ENCODE measurements around the gene RNPEP.
"Not testable (repeated sequence)": the region's sequence is repeated elsewhere in the genome, so short reads cannot be mapped to it uniquely, and the experiment has no call there.

The RNPEP gene

DNA sequence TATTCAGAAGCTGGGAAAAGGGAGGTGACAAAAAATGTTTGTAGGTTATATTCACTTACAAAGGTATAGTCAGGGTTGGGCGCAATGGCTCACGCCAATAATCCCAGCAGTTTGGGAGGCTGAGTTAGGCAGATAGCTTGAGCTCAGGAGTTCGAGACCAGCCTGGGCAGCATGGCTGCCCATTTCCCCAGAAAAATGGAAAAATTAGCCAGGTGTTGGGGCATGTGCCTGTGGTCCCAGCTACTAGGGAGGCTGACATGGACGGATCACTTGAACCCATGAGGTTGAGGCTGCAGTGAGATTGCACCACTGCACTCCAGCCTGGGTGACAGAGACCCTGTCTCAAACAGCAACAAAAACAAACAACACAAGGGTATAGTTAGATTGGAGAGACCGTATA lies 24.1 kb upstream of the RNPEP start:
- DNase-seq = no peak

DNA sequence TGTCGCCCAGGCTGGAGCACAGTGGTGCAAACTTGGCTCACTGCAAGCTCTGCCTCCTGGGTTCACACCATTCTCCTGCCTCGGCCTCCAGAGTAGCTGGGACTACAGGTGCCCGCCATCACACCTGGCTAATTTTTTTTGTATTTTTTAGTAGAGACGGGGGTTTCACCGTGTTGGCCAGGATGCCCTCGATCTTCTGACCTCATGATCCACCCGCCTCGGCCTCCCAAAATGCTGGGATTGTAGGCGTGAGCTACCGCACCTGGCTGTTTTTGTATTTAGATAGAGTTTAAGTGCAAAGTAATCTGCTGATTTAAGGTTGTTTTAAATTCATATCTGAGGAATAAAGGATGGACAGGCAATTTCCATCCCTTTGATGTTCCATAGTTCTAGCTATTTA lies 20.1 kb upstream of the RNPEP start:
- not testable (repeated sequence) for DNase-seq

DNA sequence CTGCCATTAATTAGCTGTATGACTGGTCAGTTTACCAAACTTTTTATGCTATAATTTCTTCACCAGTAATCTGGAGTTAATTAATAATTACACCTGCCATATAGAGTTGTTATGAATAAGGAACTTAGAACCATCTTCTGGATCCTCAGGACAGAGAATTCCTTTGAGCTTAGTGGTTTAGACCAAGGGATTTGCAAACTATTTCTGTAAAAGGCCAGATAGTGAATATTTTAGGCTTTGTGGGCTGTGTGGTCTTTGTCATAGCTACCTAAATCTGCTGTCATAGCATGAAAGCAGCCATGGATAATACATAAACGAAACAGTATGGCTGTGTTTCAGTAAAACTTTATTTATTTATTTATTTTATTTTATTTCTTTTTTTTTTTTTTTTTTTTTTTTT lies 18.2 kb upstream of the RNPEP start:
- DNase-seq = peak; percentile 75

DNA sequence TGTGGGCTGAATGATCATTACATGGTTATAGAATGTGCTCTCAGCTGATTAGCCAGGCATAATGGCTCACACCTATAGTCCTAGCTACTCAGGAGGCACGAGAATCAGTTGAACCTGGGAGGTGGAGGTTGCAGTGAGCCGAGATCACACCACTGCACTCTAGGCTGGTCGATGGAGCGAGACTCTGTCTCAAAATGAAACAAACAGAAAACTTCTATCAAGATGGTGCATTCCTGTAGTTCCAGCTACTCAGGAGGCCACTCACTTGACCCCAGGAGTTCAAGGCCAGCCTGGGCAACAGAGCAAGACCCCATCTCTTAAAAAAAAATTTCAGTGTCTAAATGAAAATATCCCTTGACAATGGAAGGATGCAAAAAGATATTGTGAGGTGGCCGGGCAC lies 16.3 kb upstream of the RNPEP start:
- DNase-seq = no peak

DNA sequence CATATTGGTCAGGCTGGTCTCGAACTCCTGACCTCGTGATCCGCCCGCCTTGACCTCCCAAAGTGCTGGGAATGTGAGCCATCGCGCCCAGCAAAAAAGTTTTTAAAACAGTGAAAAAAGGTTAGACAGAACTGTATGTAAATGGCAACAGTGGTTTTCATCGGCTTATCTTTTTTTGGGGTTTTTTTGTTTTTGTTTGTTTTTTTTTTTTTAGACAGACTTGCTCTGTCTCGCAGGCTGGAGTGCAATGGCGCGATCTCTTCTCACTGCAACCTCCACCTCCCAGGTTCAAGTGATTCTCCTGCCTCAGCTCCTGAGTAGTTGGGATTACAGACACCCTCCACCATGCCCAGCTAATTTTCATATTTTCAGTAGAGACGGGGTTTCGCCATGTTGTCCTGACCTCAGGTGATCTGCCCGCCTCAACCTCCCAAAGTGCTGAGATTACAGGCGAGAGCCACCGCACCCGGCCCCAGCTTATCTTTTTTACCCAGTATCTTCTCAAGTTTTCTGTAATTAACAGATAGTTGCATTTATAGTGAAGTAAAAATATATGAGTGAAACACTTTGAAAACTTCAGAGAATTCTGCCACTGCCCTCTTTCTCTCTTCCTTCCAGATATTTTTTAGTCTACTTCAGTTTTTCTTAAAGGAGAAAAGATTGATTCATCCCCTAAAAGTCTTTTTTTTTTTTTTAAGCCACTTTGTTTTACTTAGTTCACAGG lies 14.1 kb upstream of the RNPEP start:
- no peak for DNase-seq

DNA sequence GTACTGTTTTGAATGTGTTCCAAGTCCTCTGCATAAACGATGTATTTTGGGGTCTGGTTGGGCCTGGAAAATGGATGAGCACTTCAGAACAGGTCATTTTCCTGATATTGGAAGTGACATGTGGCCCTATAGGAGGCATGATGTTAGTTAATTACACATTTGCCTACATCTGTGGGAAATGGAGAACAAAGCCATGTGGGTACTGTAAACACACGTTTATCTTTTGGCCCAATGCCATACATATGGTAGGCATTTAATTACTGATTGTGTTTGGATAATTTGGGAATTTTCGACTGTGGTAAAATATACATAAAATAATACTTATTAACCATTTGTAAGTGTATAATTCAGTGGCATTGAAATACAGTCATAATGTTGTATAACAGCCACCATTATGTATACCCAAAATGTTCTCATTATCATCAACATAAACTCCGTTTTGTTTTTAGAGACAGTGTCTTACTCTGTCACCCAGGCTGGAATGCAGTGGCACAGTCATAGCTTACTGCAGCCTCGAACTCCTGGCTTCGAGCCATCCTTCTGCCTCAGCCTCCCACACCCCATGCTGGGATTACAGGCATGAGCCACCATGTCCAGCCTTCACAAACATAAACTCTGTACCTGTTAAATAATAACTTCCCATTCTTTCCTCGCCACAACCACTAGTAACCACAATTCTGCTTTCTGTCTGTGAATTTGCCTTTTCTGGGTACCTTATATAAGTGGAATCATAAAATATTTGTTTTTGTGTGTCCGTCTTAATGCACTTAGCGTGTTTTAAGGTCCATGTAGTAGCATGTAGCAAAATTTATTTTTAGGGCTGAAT lies 11.9 kb upstream of the RNPEP start:
- peak; percentile 64 for DNase-seq

DNA sequence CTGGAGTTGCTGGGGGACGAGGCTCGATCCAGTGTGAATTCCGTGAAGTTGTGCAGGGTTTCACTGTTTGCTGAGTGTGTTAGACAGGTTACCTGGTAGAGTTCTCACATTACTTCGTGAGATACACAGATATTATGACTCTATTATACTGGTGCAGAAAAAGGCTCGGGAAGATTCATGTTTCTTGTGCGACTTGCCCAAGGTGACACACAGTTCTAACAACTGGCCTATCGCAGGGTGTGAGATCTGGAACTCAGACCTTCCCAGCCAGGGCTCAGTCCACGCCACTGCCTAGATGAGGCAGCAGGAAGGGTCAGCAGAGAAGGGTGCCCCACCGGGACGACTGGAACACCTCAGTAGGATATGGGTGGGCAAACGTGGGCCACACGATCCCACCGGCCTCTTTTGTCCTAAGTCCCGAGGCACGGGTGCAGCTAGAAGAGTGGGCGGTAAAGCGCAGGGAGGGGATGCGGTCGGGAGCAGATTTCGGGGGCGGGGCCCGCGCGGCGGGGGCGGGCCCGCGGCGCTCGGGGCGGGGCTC lies 296 bp upstream of the RNPEP start:
- DNase-seq = no peak

DNA sequence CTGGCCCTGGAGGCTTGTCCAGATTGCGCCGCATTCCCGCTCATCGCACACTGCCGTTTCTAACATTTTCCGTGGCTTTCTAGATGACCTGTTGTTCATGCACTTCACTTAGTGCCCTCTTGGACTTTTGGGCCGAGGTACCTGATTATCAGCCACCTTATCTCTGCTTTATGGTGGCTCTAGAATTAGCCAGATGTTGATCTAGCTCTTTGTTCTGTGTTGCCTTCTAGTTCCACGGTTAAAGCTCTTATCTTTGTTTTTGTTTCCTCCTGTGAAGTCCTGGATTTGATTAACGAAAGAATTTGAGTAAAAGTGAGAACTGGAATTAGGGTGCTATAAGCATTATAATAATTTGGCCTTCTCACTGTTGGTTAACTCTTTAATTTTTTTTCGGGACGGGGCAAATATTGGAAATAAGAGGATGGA lies 945 bp downstream of the RNPEP start:
- DNase-seq = no peak

DNA sequence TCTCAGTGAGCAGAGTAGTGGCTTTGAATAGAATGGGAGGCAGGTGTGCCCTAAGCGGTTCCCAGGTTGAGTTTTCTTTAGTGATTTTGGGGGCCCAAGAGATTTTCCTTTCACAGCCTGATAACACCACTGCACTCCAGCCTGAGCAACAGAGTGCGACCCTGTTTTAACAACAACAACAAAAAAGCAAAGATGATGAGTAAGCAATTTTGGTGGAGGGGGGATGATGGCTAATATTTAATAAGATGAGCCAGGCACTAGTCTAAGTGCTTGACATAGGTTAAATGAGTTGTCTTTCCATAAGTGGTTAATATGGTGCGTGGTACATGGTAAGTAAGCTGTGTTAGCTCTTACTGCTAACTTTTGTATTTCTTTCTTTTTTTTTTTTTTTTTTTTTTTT lies 2.0 kb downstream of the RNPEP start:
- DNase-seq = no peak

DNA sequence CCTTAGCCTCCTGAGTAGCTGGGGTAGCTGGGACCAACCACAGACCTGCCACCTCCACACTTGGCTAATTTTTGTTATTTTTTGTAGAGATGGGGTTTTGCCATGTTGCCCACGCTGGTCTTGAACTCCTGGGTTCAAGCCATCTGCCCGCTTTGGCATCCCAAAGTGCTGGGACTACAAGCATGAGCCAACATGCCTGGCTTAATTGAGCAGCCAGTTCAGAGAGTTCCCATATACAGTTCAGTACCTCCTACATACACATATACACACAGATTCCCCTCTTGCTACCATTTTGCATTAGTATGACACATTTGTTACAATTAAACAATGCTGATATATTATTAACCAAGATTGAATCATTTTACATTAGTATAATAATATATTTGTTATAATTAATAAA lies 2.9 kb downstream of the RNPEP start:
- no peak for DNase-seq

DNA sequence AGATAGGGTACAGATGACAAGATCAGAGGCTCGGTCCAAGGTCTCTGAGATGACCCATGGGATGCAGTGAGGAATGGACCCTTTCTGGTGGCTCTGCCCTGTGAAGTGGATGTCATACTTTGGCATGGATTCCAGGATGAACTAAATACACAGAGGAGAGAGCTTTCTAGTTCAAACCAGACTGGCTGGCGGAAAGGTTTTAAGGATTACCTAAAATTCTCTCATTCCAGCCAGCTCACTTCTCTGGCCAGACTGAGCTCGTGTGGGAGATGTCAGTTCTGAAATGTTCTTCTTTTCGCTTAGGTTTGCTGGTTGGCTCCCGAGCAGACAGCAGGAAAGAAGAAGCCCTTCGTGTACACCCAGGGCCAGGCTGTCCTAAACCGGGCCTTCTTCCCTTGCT lies 6.2 kb downstream of the RNPEP start:
- DNase-seq = no peak

DNA sequence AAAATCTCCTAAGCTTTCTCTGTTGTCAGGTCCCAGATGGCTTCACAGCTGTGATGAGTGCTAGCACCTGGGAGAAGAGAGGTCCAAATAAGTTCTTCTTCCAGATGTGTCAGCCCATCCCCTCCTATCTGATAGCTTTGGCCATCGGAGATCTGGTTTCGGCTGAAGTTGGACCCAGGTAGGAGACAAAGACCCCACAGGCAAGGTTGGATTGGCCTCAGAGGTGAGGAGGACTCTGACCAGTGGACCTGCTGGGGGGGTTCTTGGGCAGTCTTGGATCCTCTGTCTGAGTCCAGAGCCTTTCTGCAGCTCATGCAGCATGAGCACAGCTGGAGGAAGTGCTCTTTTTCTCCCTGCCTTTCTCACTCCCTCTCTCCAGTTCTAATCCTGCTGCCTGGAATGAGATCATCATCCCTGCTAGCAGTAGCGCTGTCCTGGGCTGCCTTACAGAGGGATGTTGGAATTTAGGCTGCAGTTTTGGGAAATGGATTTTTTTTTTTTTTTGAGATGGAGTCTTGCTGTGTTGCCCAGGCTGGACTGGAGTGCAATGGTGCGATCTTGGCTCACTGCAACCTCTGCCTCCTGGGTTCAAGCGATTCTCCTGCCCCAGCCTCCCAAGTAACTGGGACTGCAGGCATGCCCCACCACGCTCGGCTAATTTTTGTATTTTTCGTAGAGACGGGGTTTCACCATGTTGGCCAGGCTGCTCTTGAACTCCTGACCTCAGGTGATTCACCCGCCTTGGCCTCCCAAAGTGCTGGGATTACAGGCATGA lies 7.1 kb downstream of the RNPEP start:
- DNase-seq = no peak

DNA sequence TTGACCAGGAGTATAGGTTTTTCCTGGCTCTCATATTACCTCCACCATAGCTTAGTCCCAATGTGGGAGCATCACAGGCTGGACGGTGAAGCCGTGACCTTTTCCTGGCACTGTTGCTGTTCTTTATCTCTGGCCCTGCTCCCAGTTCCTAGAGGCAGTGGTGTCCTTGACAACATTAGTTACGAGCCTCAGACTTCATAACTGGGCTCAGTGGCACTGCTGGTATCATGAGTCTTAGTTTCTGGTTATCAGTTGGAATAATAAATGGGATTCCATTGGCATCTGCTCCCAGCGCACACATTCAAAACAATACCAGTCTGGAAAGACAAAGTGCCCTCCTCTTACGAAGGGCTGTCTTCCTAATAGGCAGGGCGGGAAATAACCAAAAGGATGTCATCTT lies 8.0 kb downstream of the RNPEP start:
- DNase-seq = no peak

DNA sequence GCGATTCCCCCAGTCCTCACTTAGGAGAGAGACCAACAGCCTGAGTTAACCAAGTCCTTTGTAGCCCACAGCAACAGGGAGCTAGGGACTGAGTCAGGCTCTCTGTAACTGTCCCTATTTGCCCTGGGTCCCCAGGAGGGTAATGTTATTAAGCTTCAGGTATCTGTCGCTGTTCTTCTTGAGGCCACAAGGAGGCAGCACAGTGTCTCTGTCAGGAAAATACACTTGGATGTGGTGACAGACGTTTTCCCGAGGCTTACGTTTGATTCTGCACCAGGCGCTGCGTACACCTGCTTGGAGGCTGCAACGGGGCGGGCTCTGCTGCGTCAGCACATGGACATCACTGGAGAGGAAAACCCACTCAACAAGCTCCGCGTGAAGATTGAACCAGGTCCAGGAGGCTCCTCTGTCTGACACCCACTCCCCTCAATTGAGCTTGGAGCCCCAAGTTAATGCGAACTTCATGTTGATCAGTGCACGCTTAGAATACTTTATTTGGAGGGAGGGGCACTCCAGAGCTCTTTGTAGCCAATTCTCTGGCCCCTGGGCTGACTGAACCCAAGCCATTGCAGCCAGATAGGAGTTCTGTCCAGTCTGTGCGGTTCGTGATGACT lies 17.3 kb downstream of the RNPEP start:
- DNase-seq = peak; percentile 58

DNA sequence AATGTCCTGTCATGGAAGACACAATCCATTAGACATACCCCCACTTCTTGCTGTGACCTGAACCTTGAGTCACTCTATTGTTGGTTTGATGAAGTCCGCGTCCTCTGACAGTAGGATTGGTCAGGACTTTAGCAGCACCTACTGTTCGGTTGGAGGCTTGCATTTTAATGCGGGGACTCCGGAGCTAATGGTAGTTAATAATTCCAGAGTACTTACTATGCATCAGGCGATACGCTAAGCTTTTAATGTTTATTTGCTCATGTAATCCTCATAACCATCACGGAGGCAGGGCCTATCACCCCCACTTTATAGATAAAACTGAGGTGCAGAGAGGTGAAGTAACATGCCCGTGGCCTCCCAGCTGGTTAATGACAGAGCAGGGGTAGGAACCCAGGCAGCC lies 20.1 kb downstream of the RNPEP start:
- no peak for DNase-seq

DNA sequence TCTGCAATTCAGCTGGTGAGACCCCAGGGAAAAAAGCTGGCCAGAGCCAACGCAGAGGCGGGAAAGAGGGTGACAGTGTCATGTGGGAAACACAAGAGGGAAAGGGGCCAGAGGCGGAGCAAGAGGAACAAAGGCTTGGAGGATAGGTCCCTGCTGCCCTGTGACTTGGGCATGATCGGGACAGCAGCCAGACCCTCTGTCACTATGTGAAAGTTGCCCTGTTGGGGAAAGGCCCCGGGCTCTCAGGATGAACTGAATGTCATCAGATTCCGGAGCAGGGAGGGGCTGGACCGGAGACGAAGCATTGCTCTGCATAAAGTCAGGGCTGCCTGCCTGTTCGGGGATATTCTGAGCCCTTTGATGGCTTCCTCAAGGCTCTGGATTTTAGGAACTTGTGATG lies 22.3 kb downstream of the RNPEP start:
- no peak for DNase-seq

DNA sequence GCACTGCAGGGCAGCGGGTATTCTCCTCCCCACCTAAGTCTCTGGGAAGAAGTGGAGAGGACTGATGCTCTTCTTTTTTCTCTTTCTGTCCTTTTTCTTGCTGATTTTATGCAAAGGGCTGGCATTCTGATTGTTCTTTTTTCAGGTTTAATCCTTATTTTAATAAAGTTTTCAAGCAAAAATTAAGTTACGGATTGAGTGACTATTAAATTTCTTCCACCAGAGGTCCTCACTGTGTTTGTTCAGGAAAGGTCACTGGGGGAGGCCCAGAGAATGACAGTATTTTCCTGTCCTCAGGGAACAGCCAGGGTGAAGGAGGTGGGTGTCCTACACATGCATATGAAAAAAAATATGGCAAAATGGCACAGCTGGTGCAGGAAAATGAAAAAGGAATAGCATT lies 23.5 kb downstream of the RNPEP start:
- DNase-seq = peak; percentile 57

DNA sequence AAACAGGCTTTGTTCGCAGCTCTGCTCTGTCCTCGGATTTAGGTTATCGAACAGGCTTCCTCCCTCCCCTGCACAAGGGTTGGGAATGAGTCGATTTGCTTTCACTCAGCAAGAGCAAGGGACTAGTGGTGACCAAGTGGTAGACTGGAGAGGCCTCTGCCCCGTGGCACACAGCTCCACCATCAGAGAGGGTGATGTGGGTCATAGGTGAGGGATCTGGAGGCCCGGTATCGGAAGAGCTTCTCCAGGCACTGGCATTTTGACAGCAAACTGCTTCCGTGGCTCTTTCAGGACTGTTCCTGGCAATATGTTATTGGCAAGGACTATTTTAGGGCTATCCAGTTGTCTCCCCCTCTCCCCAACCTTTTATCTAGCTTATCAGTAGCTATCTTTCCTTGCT lies 24.9 kb downstream of the RNPEP start:
- DNase-seq = no peak

DNA sequence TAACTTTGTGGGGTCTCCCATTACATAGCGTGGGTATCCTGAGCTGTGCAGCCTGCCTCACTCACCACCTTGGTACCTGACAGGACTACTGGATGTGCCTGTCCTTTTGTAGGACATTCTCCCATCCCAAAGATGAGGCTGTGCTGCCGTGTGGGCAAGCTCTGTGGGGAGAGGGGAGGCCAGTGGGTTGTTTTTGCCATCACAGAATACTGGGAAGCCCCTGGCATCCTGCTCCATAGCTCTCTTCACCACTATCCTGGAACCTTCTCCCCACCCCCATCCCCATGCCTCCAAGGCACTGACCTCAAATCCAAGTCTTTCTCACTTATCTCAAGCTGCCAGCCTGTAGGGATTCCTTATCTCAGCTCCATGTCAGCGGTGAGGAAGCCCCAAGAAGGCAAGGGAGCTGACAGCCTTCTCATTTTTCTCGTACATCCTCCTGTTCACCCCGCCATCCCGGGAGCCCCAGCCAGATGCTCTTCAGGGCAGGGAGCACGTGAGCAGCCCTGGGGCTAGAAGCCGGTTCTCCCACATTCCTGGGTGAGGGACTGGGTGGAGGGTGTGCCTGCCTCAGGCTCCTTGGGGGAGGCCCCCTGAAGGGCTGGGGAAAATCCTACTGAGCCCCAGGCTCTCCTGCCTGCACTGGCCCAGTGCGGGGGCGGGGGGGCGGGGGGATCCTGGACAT lies 25.5 kb downstream of the RNPEP start:
- peak; percentile 22 for DNase-seq

DNA sequence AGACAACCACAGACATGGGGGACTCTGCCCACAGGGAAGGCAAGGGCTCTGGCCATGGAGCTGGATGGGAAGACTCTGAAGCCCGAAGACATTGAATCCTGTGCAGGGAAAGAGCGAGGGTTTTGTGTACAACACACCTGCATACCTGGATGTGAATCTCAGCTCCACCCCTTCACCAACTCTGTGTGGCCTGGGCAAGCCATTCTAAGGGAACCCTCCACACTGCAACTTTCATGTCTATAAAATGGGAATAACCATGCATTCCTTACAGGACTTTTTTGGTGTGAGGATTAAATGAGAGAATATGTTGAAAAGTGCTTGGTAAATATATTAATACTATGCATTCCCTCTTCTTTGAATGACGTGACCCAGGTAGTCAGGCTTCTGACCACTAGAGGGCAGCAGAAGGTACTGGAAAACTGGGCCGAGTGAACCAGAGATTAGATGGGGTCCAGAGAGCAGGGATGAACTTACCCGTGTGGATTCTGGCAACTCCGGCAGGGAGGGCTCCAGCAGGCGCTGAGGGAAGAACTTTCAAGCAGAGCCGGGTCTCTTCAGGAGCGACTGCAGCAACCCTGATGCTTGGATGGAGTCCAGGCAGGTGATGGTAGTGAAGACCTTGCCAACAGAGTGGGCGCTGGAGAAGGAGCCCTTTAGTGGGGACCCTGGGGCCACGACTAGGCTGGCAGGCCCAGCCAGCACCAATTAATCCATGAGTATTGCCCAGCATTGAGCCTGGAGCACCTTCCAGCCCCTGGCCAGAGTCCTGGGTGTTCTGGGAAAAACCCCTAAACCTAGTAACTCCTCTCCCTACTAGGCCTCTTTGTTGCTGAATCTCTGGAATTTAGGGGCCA lies 27.1 kb downstream of the RNPEP start:
- peak; percentile 76 for DNase-seq
